ENCODE results near the gene ZBTB7C. TPM values are rescaled to one million over a fixed set of nuclear protein-coding genes. Genes with fewer than 3 reads are reported as not detected.

The ZBTB7C gene
- total RNA-seq, 1 experiment from 2014 or later = 0.33 TPM

DNA sequence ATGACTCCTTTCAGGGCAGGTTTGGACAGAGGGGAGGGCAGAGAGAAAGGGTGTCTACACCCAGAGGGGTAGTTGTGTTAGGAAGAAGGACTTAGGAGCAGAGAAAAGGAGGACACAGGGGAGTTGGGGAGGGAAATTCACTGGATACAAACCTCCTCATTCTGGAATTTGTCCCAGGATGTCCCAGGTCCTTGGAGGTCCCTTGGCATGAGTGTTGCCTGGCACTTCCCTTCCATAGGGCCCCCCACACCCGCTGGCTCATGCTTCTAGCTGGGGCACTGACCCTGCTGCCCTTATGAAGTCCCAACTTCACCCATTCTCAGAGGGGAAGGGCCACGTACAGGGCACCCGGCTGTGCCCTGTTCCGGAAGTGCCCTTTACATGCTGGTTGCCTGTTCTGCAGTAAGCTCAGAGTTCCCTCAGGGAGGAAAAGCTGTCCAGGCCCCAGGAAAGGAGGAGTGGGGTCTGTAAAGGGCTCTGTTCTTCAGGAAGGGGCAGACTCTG lies 385.1 kb downstream of the ZBTB7C start:
- H2AK5ac ChIP-seq (ENCODE audit: insufficient read length, low read length) = no peak overlapping the region
- no peak overlapping the region for H4K91ac ChIP-seq (ENCODE audit: insufficient read length, low read depth, low read length)
- no peak overlapping the region for H2AFZ ChIP-seq (ENCODE audit: low read length)
- H2BK15ac ChIP-seq (ENCODE audit: low read depth, low read length) = no peak overlapping the region
- H2BK120ac ChIP-seq (ENCODE audit: low read depth, low read length, poor library complexity, severe bottlenecking) = no peak overlapping the region
- no peak overlapping the region for H2BK20ac ChIP-seq (ENCODE audit: low read depth, low read length, poor library complexity, severe bottlenecking)
- no peaks in the 10 kb centered on the region for H4K20me1 ChIP-seq (ENCODE audit: control insufficient read depth, insufficient read depth, insufficient read length)
- H4K8ac ChIP-seq (replicated peaks; ENCODE audit: insufficient read length, low read depth, low read length) = no peak overlapping the region
- H3T11ph ChIP-seq (ENCODE audit: low read length) = no peak overlapping the region
- H3K9ac ChIP-seq (ENCODE audit: extremely low read depth, insufficient read length, low read length) = no peak overlapping the region
- Mint-ChIP-seq H3K4me3 (no peak overlapping the region), H3K27ac (no peak overlapping the region), H3K36me3 (ENCODE audit: insufficient read depth in 1 of 3, low read depth in 3 of 3) (no peaks in the 10 kb centered on the region; a peak in 1 of 7 replicates), H3K9me3 (no peaks in the 10 kb centered on the region; a peak in 1 of 5 replicates), H3K27me3 (ENCODE audit: low read depth) (peaks cover 6% of the 10 kb centered on the region), H3K4me1 (peaks cover 30 to 56% of the 10 kb centered on the region in 2 experiments)
- no peak overlapping the region for H4K5ac ChIP-seq (ENCODE audit: insufficient read length, low read depth, low read length)
- H3K27me3 ChIP-seq (ENCODE audit: insufficient read depth, low read length) = no peaks in the 10 kb centered on the region
- no peaks in the 10 kb centered on the region for H3K9me3 ChIP-seq (ENCODE audit: control insufficient read depth, low read depth, low read length)
- no peak overlapping the region for H2BK12ac ChIP-seq (ENCODE audit: insufficient read length, low read depth, low read length)
- no peak overlapping the region for H3K4ac ChIP-seq (ENCODE audit: low read depth, low read length)
- H3K23me2 ChIP-seq (ENCODE audit: insufficient read length, low read depth, low read length, poor library complexity, severe bottlenecking) = no peaks in the 10 kb centered on the region
- H2BK5ac ChIP-seq (ENCODE audit: insufficient read length, low read length) = no peak overlapping the region
- WGBS (ENCODE audit: extremely low coverage, insufficient read length, low lambda C conversion rate) = no CpG with 5 or more reads among the region's 4 CpGs
- no peak for DNase-seq
- no peak overlapping the region for H3K23ac ChIP-seq (ENCODE audit: insufficient read length, low read depth, low read length)
- no peaks in the 10 kb centered on the region for H3K4me1 ChIP-seq (ENCODE audit: insufficient read depth, low read length)
- H3K18ac ChIP-seq (ENCODE audit: insufficient read length, low read depth, low read length) = no peak overlapping the region
- no peak overlapping the region for H3K14ac ChIP-seq (ENCODE audit: insufficient read depth, low read length)
- H3K27ac ChIP-seq (ENCODE audit: insufficient read length, low read depth, low read length) = no peak overlapping the region
- H3K4me2 ChIP-seq (ENCODE audit: insufficient read depth, insufficient read length, low read length) = no peak overlapping the region
- no peaks in the 10 kb centered on the region for H3K79me2 ChIP-seq (ENCODE audit: insufficient read depth, low read length)
- no peaks in the 10 kb centered on the region for H3K79me1 ChIP-seq (ENCODE audit: insufficient read depth, low read depth, low read length, poor library complexity, severe bottlenecking)
- TF ChIP-seq, protein P1, sequence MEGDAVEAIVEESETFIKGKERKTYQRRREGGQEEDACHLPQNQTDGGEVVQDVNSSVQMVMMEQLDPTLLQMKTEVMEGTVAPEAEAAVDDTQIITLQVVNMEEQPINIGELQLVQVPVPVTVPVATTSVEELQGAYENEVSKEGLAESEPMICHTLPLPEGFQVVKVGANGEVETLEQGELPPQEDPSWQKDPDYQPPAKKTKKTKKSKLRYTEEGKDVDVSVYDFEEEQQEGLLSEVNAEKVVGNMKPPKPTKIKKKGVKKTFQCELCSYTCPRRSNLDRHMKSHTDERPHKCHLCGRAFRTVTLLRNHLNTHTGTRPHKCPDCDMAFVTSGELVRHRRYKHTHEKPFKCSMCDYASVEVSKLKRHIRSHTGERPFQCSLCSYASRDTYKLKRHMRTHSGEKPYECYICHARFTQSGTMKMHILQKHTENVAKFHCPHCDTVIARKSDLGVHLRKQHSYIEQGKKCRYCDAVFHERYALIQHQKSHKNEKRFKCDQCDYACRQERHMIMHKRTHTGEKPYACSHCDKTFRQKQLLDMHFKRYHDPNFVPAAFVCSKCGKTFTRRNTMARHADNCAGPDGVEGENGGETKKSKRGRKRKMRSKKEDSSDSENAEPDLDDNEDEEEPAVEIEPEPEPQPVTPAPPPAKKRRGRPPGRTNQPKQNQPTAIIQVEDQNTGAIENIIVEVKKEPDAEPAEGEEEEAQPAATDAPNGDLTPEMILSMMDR (conservative IDR thresholded peaks at IDR 0.05) = no peak; the same call in 2 of the 3 replicates
- no peak overlapping the region for H3K56ac ChIP-seq (ENCODE audit: insufficient read length, low read depth, low read length)

Data from H9 (cell line).